Ovary (tissue), 3 donors: ENCODE data around the gene ZNF546.

Experiments
- CTCF ChIP-seq, 3 donors: fragments of 450-650 bp in 2 of 3; fragments of 200-600 bp in 1 of 3; IDR thresholded peaks; one replicate each; pipeline versions ENCODE4 v1.5.1 to v1.8.0; 2016 to 2022; ENCODE audit warnings: antibody characterized with exemption in 3 of 3, mild to moderate bottlenecking in 1 of 3
- EP300 ChIP-seq: sonication (generic); formaldehyde crosslinking; IDR thresholded peaks from one replicate; pipeline ENCODE4 v1.6.1; 2017; ENCODE audit warnings: antibody characterized with exemption
- POLR2A ChIP-seq: fragments of 450-650 bp; IDR thresholded peaks from one replicate; pipeline ENCODE4 v1.6.1; 2017; ENCODE audit warnings: antibody characterized with exemption, mild to moderate bottlenecking, moderate library complexity
- donor health status: DM: no; HTN: no; CAD: no.

DNA sequence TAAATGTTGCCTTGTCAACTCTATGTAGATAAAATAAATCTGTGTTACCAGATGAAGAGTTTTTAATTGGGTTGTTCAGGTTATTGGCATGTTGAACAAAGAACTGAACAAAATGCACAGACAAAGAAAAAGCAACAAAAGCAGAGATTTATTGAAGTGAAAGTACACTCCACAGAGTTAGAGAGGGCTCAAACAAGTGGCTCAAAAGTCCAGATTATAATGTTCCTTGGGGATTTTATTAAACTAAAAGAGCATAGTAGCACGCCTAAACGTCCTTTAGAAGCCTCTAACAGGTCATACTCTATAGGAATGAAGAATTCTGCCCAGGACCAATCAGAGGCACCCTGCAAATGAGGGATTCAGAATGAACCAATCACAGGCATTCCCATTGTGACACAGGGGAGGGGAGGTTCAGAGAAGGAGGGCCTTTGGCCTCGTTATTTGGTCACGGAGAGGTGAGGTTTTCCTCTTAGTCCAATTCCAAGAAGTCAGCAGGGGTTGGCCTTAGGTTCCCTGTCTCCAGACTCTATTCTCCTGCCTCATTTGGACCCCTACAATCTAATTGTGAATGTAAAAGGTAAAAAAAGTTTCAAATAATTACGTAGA, 13.1 kb upstream of the ZNF546 start:
- TF ChIP-seq CTCF (IDR thresholded peaks at IDR 0.05) (no peak), POLR2A (no peak), EP300 (no peak)
